ENCODE data around the gene PXN. TPM values are rescaled to one million over a fixed set of nuclear protein-coding genes. Genes with fewer than 3 reads are reported as not detected.

PXN gene
- total and polyA plus RNA-seq, 10 of the 15 experiments (the other 5 are each of a cell fraction or from before 2014, with no cell fraction given): 1.0 to 32.0 (median 11.5) TPM

GRCh38 chr12:120214626-120215356 lies 50.7 kb downstream of the PXN start (continued):
- TF ChIP-seq REST (IDR thresholded peaks at IDR 0.05; ENCODE audit: low read depth, low read length) (no peak), IRF4 (IDR thresholded peaks at IDR 0.05; ENCODE audit: low read depth, low read length) (no peak), SPI1 (IDR thresholded peaks at IDR 0.05; ENCODE audit: borderline replicate concordance, insufficient read depth, low read depth, low read length) (no peak), NFYA (IDR thresholded peaks at IDR 0.05; ENCODE audit: borderline replicate concordance, low read depth, low read length) (no peak), ZNF384 (IDR thresholded peaks at IDR 0.05; ENCODE audit: borderline replicate concordance, low read depth, low read length) (no peak), E2F8 (IDR thresholded peaks at IDR 0.05; ENCODE audit: low read depth, partially characterized antibody) (no peak), PAX8 (IDR thresholded peaks at IDR 0.05) (no peak), MTA3 (IDR thresholded peaks at IDR 0.05; ENCODE audit: borderline replicate concordance, low read length) (no peak), KLF5 (IDR thresholded peaks at IDR 0.05; ENCODE audit: partially characterized antibody) (no peak)
- TF ChIP-seq, protein P1, sequence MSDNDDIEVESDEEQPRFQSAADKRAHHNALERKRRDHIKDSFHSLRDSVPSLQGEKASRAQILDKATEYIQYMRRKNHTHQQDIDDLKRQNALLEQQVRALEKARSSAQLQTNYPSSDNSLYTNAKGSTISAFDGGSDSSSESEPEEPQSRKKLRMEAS (IDR thresholded peaks at IDR 0.05; ENCODE audit: low read depth, low read length): no peak
